Spleen (tissue), 11 donors: ENCODE data around the gene FLT4. TPM values are rescaled to one million over a fixed set of nuclear protein-coding genes. Genes with fewer than 3 reads are reported as not detected.
A peak's percentile ranks its signal among the peaks of the same experiment; 100 is the strongest.

Experiments used
- DNase-seq: peaks from one replicate; pipeline ENCODE4 v3.0.0-alpha.2; 2020
- H3K27ac ChIP-seq, 8 donors: fragments of 200-600 bp; sonication (generic) in 7 of 8; 1 replicate in 4 of 8; 2 replicates in 4 of 8; pipeline versions ENCODE4 v1.5.0 to v1.8.0; 2016 to 2021; ENCODE audit warnings: inconsistent platforms in 4 of 8, mild to moderate bottlenecking in 4 of 8, moderate library complexity in 1 of 8
- H3K27me3 ChIP-seq, 7 donors: fragments of 200-600 bp; sonication (generic) in 6 of 7; replicated peaks in 1 of 7; 1 replicate in 4 of 7; 2 replicates in 3 of 7; pipeline versions ENCODE4 v1.5.0 to v1.8.0; 2016 to 2021; ENCODE audit warnings: inconsistent platforms in 3 of 7, mild to moderate bottlenecking in 1 of 7
- H3K36me3 ChIP-seq, 6 donors: fragments of 200-600 bp; sonication (generic) in 5 of 6; 1 replicate in 4 of 6; 2 replicates in 2 of 6; pipeline versions ENCODE4 v1.5.0 to v1.8.0; 2016 to 2021; ENCODE audit warnings: inconsistent platforms in 2 of 6
- H3K4me1 ChIP-seq, 6 donors: fragments of 200-600 bp; sonication (generic) in 5 of 6; 1 replicate in 3 of 6; 2 replicates in 3 of 6; pipeline versions ENCODE4 v1.5.0 to v1.8.0; 2016 to 2021; ENCODE audit warnings: inconsistent platforms in 3 of 6
- H3K4me3 ChIP-seq, 8 donors: fragments of 200-600 bp; sonication (generic) in 7 of 8; 1 replicate in 4 of 8; 2 replicates in 4 of 8; pipeline versions ENCODE4 v1.5.0 to v1.8.0; 2016 to 2021; ENCODE audit warnings: inconsistent platforms in 4 of 8, mild to moderate bottlenecking in 4 of 8, moderate library complexity in 2 of 8
- H3K9me3 ChIP-seq, 8 donors: fragments of 200-600 bp; sonication (generic) in 7 of 8; 1 replicate in 4 of 8; 2 replicates in 4 of 8; pipeline versions ENCODE4 v1.5.0 to v1.8.0; 2016 to 2021; ENCODE audit warnings: inconsistent platforms in 4 of 8
- CTCF ChIP-seq, 11 experiments: fragments of 200-600 bp in 7 of 11; fragments of 450-650 bp in 4 of 11; sonication (generic) in 4 of 11; IDR thresholded peaks in 8 of 11; conservative IDR thresholded peaks in 3 of 11; 1 replicate in 7 of 11; 2 replicates in 4 of 11; pipeline versions ENCODE4 v1.4.0 to v1.8.0; 2016 to 2021; ENCODE audit warnings: antibody characterized with exemption in 11 of 11, inconsistent platforms in 4 of 11, mild to moderate bottlenecking in 1 of 11
- POLR2A ChIP-seq, 3 donors: fragments of 450-650 bp; IDR thresholded peaks; one replicate each; pipeline ENCODE4 v1.5.1; 2017; ENCODE audit warnings: antibody characterized with exemption in 3 of 3, mild to moderate bottlenecking in 1 of 3
- POLR2AphosphoS5 ChIP-seq, 3 donors: sonication (generic); formaldehyde crosslinking; IDR thresholded peaks; one replicate each; pipeline ENCODE4 v1.5.1; 2017; ENCODE audit warnings: antibody characterized with exemption in 3 of 3
- WGBS, 5 donors: extraction: QIAGEN DNeasy Blood & Tissue Kit in 3 of 5; methylation state at CpG; one replicate each; pipeline versions ENCODE4 v1.1.5 to v1.1.7; 2013 to 2018; 5-methylcytosine and 5-hydroxymethylcytosine counted together
- intact Hi-C: fragments of 100-400 bp; cut with DNase I; formaldehyde crosslinking; loops from one replicate; pipeline ENCODE4 v1.15.0; 2023; ENCODE audit warnings: low total_unique reads
- polyA plus RNA-seq, 3 donors: library from polyadenylated mRNA; stranded (reverse); fragments of 200-250 nt; gene quantifications; one replicate each; pipeline ENCODE4 v1.2.1, GENCODE V29; 2013
- total RNA-seq, 7 donors: library from RNA; depleted of rRNA in 3 of 7; stranded (reverse); fragments of >200 nt in 3 of 7; fragmentation: NEBNext Ultra II Directional in 4 of 7; extraction: Animal tissue kit (Norgen Biotek cat#: 25700) in 4 of 7; gene quantifications; one replicate each; pipeline versions ENCODE4 v1.1.0 to v1.2.1, GENCODE V29; 2016 to 2021
- donor health status: healthy with polysubstance abuse.
- donor health status: DM: no; HTN: no; CAD: no; lungs with moderate emphysema.
- donor health status: DM: no; HTN: no; CAD: no.
- donor health status: Bipolar disorder and iron deficiency.
- donor health status: healthy.
- donor health status: DM: no; HTN: no; CAD: no.
- donor health status: DM: yes; HTN: yes; CAD: no.

FLT4 gene
- total and polyA plus RNA-seq, 10 donors = 3.5 to 61.4 (median 34.8) TPM

GRCh38 chr5:180692429-180692828, 43.0 kb upstream of the FLT4 start:
- Histone ChIP-seq H3K4me3 (no peak overlapping the region), H3K27ac (no peak overlapping the region), H3K4me1 (peaks cover 0 to 13% (median 0%) of the 10 kb centered on the region in 6 donors), H3K27me3 (peaks cover 0 to 16% (median 5%) of the 10 kb centered on the region in 7 donors), H3K9me3 (peaks cover 0 to 15% (median 8%) of the 10 kb centered on the region in 8 donors), H3K36me3 (no peaks in the 10 kb centered on the region)
- intact Hi-C loops = no loop called here
- DNase-seq = no peak
- TF ChIP-seq POLR2AphosphoS5 (IDR thresholded peaks at IDR 0.05) (no peak), CTCF (IDR thresholded peaks at IDR 0.05 in 8 of 11, conservative IDR thresholded peaks at IDR 0.05 in 3 of 11) (no peak), POLR2A (IDR thresholded peaks at IDR 0.05) (no peak)
- 60 to 91% (median 79%) methylated on average over 3 of the region's 3 CpGs for WGBS, 5 donors

- peaks cover 0 to 17% (median 5%) of the 10 kb centered on the region in 7 donors for H3K27me3 ChIP-seq
- no peak overlapping the region for H3K4me3 ChIP-seq
- TF ChIP-seq CTCF (IDR thresholded peaks at IDR 0.05 in 8 of 11, conservative IDR thresholded peaks at IDR 0.05 in 3 of 11) (no peak), POLR2A (IDR thresholded peaks at IDR 0.05) (no peak), POLR2AphosphoS5 (IDR thresholded peaks at IDR 0.05) (no peak)
- peaks cover 0 to 10% (median 6%) of the 10 kb centered on the region in 8 donors for H3K9me3 ChIP-seq
- peaks cover 0 to 13% (median 0%) of the 10 kb centered on the region in 6 donors for H3K4me1 ChIP-seq
- WGBS, 5 donors = 79 to 90% (median 85%) methylated on average over 6 of the region's 6 CpGs
- intact Hi-C loops = no loop called here
- H3K27ac ChIP-seq = peak overlapping the region in 1 of 8 donors; percentile 53
- H3K36me3 ChIP-seq = no peaks in the 10 kb centered on the region
- DNase-seq = no peak
These were observed 41.6 kb upstream of the FLT4 start for GRCh38 chr5:180691046-180691445.

GRCh38 chr5:180690562-180690961, 41.2 kb upstream of the FLT4 start:
- H3K9me3 ChIP-seq = peaks cover 0 to 6% (median under 1%) of the 10 kb centered on the region in 8 donors
- WGBS, 5 donors = 72 to 86% (median 84%) methylated on average over 6 of the region's 6 CpGs
- intact Hi-C loops = no loop called here
- H3K4me3 ChIP-seq = no peak overlapping the region
- TF ChIP-seq CTCF (IDR thresholded peaks at IDR 0.05 in 8 of 11, conservative IDR thresholded peaks at IDR 0.05 in 3 of 11) (no peak), POLR2AphosphoS5 (IDR thresholded peaks at IDR 0.05) (no peak), POLR2A (IDR thresholded peaks at IDR 0.05) (no peak)
- H3K36me3 ChIP-seq = no peaks in the 10 kb centered on the region
- peak overlapping the region in 3 of 8 donors; percentile 39 to 70 (median 53) for H3K27ac ChIP-seq
- H3K27me3 ChIP-seq = peaks cover 0 to 17% (median 5%) of the 10 kb centered on the region in 7 donors
- no peak for DNase-seq
- H3K4me1 ChIP-seq = peaks cover 0 to 13% (median 0%) of the 10 kb centered on the region in 6 donors

GRCh38 chr5:180689775-180690174, 40.4 kb upstream of the FLT4 start:
- DNase-seq = no peak
- Histone ChIP-seq H3K36me3 (no peaks in the 10 kb centered on the region), H3K4me3 (no peak overlapping the region), H3K4me1 (peaks cover 0 to 13% (median 0%) of the 10 kb centered on the region in 6 donors), H3K27me3 (peaks cover 0 to 18% (median 5%) of the 10 kb centered on the region in 7 donors), H3K27ac (peak overlapping the region in 4 of 8 donors; percentile 39 to 70 (median 50)), H3K9me3 (no peaks in the 10 kb centered on the region)
- intact Hi-C loops = no loop called here
- 72 to 83% (median 76%) methylated on average over 7 of the region's 7 CpGs for WGBS, 5 donors
- no peak for TF ChIP-seq POLR2A (IDR thresholded peaks at IDR 0.05)
- TF ChIP-seq POLR2AphosphoS5 (IDR thresholded peaks at IDR 0.05) = no peak
- TF ChIP-seq CTCF (IDR thresholded peaks at IDR 0.05 in 8 of 11, conservative IDR thresholded peaks at IDR 0.05 in 3 of 11) = no peak
